ENCODE data around the gene BCL2L15.

DNA sequence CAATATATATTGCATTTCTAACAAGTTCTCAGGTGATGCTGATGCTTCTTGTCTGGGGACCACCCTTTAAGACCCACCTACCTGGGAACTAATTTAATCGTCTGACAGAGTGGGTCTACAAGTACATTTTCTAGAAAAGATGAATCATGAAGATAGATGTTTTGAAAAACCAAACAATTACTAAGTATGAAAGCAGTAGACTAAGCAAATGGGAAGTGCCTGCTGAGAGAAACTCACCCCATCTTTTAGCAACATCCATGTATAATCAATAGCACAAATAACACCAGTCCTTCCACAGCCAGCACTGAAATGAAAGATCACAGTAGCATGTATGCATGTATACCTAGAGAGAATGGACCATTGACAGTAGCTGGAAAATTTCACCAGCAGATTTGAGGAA, 33.1 kb downstream of the BCL2L15 start:
- TF ChIP-seq ZC3H10 (CRISPR knock-in tag; IDR thresholded peaks at IDR 0.05) (no peak), CSDC2 (CRISPR knock-in tag; IDR thresholded peaks at IDR 0.05) (no peak), TOX (CRISPR knock-in tag; IDR thresholded peaks at IDR 0.05; ENCODE audit: borderline replicate concordance) (no peak), ZNF70 (CRISPR knock-in tag; IDR thresholded peaks at IDR 0.05) (no peak), ZNF565 (CRISPR knock-in tag; conservative IDR thresholded peaks at IDR 0.05; ENCODE audit: low read depth) (no peak), PPARA (CRISPR knock-in tag; IDR thresholded peaks at IDR 0.05; ENCODE audit: borderline replicate concordance) (no peak), ZNF8 (CRISPR knock-in tag; IDR thresholded peaks at IDR 0.05) (no peak), RARB (CRISPR knock-in tag; IDR thresholded peaks at IDR 0.05) (no peak)
- TF ChIP-seq, protein P1, sequence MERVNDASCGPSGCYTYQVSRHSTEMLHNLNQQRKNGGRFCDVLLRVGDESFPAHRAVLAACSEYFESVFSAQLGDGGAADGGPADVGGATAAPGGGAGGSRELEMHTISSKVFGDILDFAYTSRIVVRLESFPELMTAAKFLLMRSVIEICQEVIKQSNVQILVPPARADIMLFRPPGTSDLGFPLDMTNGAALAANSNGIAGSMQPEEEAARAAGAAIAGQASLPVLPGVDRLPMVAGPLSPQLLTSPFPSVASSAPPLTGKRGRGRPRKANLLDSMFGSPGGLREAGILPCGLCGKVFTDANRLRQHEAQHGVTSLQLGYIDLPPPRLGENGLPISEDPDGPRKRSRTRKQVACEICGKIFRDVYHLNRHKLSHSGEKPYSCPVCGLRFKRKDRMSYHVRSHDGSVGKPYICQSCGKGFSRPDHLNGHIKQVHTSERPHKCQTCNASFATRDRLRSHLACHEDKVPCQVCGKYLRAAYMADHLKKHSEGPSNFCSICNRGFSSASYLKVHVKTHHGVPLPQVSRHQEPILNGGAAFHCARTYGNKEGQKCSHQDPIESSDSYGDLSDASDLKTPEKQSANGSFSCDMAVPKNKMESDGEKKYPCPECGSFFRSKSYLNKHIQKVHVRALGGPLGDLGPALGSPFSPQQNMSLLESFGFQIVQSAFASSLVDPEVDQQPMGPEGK (CRISPR knock-in tag; IDR thresholded peaks at IDR 0.05; ENCODE audit: borderline replicate concordance): no peak
- TF ChIP-seq, protein P2, sequence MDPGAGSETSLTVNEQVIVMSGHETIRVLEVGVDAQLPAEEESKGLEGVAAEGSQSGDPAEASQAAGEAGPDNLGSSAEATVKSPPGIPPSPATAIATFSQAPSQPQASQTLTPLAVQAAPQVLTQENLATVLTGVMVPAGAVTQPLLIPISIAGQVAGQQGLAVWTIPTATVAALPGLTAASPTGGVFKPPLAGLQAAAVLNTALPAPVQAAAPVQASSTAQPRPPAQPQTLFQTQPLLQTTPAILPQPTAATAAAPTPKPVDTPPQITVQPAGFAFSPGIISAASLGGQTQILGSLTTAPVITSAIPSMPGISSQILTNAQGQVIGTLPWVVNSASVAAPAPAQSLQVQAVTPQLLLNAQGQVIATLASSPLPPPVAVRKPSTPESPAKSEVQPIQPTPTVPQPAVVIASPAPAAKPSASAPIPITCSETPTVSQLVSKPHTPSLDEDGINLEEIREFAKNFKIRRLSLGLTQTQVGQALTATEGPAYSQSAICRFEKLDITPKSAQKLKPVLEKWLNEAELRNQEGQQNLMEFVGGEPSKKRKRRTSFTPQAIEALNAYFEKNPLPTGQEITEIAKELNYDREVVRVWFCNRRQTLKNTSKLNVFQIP (CRISPR knock-in tag; IDR thresholded peaks at IDR 0.05; ENCODE audit: borderline replicate concordance, low read depth): no peak

All from SK-N-SH treated with all-trans-retinoic acid at 6 μM for 48 hours (cell line).